GM19372 (cell line): ENCODE data around the gene DDHD1.
"Not testable (repeated sequence)": the region's sequence is repeated elsewhere in the genome, so short reads cannot be mapped to it uniquely, and the experiment has no call there.

Experiments
- ATAC-seq: cut with Tn5 transposase; IDR thresholded peaks from one replicate; pipeline ENCODE4 v1.9.1; 2021; ENCODE audit warnings: mild to moderate bottlenecking, low read depth, moderate library complexity; ENCODE audit not compliant: unreplicated experiment

The DDHD1 gene

GRCh38 chr14:53109105-53110041 is 43.8 kb downstream of the DDHD1 start:
- peak; percentile 84 for ATAC-seq

DNA sequence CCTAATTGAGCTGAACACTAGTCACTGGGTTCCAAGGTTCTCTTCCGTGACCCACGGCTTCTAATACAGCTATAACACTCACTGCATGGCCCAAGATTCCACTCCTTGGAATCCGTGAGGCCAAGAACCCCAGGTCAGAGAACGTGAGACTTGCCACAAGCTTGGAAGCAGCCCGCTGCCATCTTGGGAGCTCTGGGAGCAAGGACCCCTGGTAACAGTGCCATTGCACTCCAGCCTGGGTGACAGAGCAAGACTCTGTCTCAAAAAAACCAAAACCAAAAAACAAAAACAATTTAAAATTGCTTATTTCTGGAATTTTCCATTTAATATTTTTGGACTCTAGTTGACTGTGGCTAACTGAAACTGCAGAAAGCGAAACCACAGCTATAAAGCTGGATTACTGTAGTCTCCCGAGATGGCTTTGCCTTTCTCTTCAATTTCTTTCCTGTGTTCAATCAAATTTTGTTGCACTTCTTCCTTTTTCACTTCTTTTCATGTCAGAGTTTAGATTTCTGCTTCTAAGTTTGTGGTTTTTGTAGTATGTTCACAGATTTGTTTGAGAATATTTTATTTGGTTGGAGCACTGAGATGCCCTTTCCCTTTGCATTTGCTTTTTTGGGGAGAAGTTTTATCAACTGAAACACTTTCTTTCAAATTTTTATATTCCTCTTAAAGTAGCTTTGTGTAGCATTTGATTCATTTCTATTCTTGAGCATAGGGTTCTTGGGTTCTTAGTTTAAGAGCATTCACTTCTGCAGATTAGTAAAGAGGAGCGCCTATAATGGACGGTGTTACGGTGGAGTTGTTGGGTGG is 44.6 kb downstream of the DDHD1 start:
- no peak for ATAC-seq

DNA sequence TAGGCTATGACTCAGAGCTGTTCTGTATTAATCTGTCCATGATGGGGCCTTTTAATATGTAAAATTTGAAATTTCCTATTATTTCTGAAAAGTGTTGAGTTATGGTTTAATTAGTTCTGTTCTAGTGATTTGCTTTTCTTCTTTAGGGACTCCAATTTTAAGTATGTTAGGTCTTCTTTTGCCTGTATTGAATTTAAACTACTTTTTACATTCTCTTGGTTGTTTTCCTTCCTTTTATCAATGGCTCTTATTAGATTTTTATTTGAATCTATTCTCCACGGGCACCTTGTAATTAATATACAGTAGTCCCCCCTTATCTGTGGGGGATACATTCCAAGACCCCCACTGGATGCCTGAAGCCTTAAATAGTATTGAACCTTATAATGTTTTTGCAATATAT is 46.4 kb downstream of the DDHD1 start:
- no peak for ATAC-seq

DNA sequence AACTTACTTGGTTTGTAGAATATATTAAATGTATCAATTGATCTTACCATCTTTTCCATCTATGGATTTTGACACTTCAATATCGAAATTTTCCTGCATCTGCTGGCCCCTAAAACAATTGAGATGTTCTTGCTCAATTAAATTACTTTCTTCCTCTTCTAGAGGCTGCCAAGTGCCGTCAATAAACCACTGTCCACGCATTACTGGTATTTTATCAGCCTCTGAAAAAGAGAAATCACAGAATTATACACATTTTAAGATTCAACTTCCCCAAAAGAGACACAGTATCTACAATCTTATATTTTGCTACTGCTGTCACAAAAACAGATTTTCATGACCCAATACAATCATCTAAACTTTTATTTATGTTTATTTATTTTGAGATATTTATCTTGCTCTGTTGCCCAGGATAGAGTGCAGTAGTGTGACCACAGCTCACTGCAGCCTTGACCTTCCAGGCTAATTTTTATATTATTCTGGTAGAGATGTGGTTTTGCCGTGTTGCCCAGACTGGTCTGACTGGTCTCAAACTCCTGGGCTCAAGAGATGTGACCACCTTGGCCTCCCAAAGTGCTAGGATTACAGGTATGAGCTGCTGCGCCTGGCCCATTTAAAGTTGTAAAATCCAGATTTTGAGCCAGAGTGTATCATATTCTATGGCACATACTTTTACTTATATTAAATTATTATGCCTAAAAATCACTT is 49.3 kb downstream of the DDHD1 start:
- ATAC-seq: no peak

DNA sequence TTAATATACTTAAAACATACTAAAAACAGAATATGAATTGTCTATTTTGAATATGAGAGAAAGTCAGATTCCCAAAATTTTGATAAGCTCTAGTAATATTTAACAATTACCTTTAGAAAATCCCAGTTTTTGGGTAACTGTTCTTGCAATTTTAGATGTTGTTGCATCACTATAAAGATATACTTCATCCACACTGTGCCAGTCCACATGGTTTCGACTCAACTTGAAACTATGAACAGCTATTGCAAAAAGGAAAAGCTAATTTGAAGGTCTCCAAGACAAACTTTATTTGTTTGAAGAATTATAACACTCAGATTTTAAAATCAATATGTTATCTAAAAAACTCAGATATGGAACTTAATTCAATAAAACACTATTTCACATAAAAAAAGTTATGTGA is 59.9 kb downstream of the DDHD1 start:
- ATAC-seq: no peak

DNA sequence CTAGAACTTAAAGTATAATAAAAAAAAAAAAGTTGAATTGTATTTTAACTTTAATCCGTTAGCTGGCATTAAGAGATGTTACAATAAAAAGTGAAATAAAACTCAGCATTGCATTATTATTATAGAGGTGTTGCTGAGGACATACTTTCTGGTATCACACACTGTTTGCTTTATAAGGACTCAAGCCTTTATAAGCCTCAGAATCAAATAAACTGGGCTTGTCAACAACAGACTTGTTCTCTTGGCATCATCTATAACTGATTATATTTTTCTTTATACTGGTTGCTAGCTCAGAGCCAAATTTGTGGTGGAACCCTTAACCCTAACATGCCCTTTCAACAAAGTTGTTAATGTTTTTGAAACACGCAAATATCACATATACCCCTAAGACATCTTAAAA is 62.3 kb downstream of the DDHD1 start:
- ATAC-seq: no peak

- ATAC-seq: not testable (repeated sequence)
Measured at GRCh38 chr14:53084954-53085353, 68.2 kb downstream of the DDHD1 start.

- no peak for ATAC-seq
Measured at GRCh38 chr14:53064475-53064874, 88.6 kb downstream of the DDHD1 start.

DNA sequence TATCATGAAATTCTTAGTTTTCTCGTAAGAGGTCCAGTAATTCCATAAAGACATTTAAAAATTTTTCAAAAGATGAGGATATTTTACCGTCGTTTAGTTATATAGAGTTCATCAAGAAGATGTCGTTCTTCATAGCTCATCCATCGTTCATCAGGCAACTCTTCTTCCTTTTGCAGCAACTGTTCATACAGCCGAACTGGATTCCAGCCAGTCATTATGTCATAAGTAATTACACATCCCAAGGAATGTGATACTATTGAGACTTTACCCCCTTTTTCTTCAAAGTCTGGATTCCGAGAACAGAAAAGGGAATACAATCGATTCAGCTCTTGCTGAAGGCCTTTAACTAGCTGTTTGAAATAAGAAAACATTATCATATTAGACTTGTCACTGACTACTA is 90.3 kb downstream of the DDHD1 start:
- ATAC-seq: no peak

- ATAC-seq: no peak
Measured at GRCh38 chr14:53060046-53060445, 93.1 kb downstream of the DDHD1 start.

GRCh38 chr14:53055003-53055402 is 98.1 kb downstream of the DDHD1 start:
- ATAC-seq: no peak

DNA sequence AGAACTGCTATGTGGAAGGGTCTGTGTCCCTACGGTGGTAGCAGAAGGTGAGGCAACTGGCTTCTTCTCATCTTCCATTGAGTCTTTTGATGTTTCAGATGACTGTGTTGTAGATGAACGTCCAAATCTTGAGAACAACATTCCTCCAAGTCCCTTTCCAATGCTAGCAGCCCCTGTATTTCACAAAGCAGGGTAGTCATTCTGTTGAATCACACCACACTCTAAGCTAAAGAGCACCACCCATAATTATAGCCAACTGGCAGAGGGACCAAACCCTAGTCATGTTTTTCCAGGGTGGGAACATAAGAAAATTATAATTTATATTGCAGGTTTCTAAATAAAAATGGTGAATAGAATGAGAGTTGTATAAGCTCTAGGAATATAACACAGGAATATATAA is 98.7 kb downstream of the DDHD1 start:
- ATAC-seq: no peak

- no peak for ATAC-seq
Measured at GRCh38 chr14:53048631-53049030, 104.5 kb downstream of the DDHD1 start.

- ATAC-seq: no peak
Measured at GRCh38 chr14:53047307-53048069, 105.6 kb downstream of the DDHD1 start.

DNA sequence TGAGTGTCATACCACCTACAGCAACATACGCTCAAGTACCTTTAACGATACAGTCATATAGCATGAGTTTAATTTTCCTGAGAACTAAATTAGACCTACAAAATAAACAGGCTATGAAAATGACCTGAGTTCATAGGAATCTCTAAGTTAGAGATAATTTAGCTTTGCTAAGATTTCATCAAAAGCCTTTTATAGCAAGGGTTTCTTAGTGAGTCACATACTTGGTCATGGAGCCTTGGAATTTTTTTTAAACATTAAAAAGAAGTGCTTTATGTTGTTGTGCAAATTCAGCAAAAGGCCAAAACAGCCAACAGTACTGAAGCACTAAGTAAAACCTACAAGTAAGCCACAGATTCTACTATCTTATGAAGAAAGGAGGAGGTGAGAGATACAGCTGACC is 108.6 kb downstream of the DDHD1 start:
- ATAC-seq: no peak

- ATAC-seq: no peak
Measured at GRCh38 chr14:53043027-53043581, 110.0 kb downstream of the DDHD1 start.

DNA sequence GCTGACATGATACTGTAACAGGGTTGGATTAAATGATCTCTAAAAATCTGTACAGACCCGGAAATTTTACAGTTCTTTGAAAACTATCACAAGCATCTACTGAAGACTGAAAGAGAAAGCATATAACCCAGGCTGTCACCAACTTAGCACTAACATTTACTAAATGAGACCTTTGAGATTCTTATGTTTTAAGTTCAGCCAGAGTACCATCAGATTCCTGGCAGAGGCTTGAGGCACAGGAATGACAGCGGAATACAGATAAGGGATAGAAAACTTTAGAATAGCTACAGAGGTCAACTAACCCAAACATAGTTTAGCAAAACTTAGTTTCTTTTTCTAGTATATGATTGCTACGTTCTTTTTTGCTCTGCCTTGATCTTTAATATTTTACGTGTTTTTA is 110.6 kb downstream of the DDHD1 start:
- ATAC-seq: no peak

- no peak for ATAC-seq
Measured at GRCh38 chr14:53041067-53041466, 112.1 kb downstream of the DDHD1 start.

GRCh38 chr14:53038629-53039028 is 114.5 kb downstream of the DDHD1 start:
- no peak for ATAC-seq

DNA sequence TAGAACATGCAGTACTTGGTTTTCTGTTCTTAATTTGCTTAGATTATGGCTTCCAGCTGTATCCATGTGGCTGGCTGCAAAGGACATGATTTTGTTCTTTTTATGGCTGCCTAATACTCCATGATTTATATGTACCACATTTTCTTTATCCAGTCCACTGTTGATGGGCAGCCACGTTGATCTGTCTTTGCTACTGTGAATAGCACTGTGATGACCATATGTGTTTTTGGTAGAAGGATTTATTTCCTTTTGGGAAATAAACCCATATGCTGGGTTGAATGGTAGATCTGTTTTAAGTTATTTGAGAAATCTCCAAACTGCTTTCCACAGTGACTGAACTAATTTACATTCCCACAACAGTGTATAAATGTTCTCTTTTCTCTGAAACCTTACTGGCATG is 116.1 kb downstream of the DDHD1 start:
- no peak for ATAC-seq
